HG03280 (cell line): ENCODE data around the gene GZF1.
"Not testable (repeated sequence)": the region's sequence is repeated elsewhere in the genome, so short reads cannot be mapped to it uniquely, and the experiment has no call there.

Experiments
- ATAC-seq: cut with Tn5 transposase; IDR thresholded peaks from one replicate; pipeline ENCODE4 v1.9.1; 2021; ENCODE audit warnings: mild to moderate bottlenecking, moderate library complexity; ENCODE audit not compliant: unreplicated experiment

Gene GZF1

GRCh38 chr20:23344336-23344735 lies 17.6 kb upstream of the GZF1 start:
- no peak for ATAC-seq

GRCh38 chr20:23346002-23346401 lies 16.0 kb upstream of the GZF1 start:
- no peak for ATAC-seq

- no peak for ATAC-seq
Observed at GRCh38 chr20:23347791-23348190, 14.2 kb upstream of the GZF1 start.

GRCh38 chr20:23348510-23348909 lies 13.5 kb upstream of the GZF1 start:
- ATAC-seq, result not testable (repeated sequence)

GRCh38 chr20:23349338-23350195 lies 12.4 kb upstream of the GZF1 start:
- peak; percentile 39 for ATAC-seq

GRCh38 chr20:23350196-23350903 lies 11.6 kb upstream of the GZF1 start, which contains the start of gene NXT1:
NXT1 (plus strand) TSS chr20:23350791; CDS start chr20:23354042, 3,251 bp downstream.
- peak; percentile 85 for ATAC-seq

- peak; percentile 22 for ATAC-seq
Observed at GRCh38 chr20:23350904-23351838, 10.8 kb upstream of the GZF1 start.

GRCh38 chr20:23356203-23356602 lies 5.8 kb upstream of the GZF1 start:
- ATAC-seq, result no peak

GRCh38 chr20:23357767-23358562 lies 4.0 kb upstream of the GZF1 start:
- peak; percentile 76 for ATAC-seq

GRCh38 chr20:23358563-23358906 lies 3.4 kb upstream of the GZF1 start:
- no peak for ATAC-seq

GRCh38 chr20:23358923-23359593 lies 2.9 kb upstream of the GZF1 start:
- no peak for ATAC-seq

- ATAC-seq, result no peak
Observed at GRCh38 chr20:23360531-23360930, 1.5 kb upstream of the GZF1 start.

GRCh38 chr20:23361119-23361475 lies 885 bp upstream of the GZF1 start:
- no peak for ATAC-seq

GRCh38 chr20:23362392-23363256 lies 642 bp downstream of the GZF1 start:
- ATAC-seq, result peak; percentile 3

- no peak for ATAC-seq
Observed at GRCh38 chr20:23363257-23363649, 1.3 kb downstream of the GZF1 start.

- ATAC-seq, result no peak
Observed at GRCh38 chr20:23365390-23366165, 3.6 kb downstream of the GZF1 start.

GRCh38 chr20:23366384-23366783 lies 4.4 kb downstream of the GZF1 start:
- no peak for ATAC-seq

- ATAC-seq, result no peak
Observed at GRCh38 chr20:23367770-23368169, 5.8 kb downstream of the GZF1 start.
